ENCODE measurements around the gene USP34. TPM values are rescaled to one million over a fixed set of nuclear protein-coding genes. Genes with fewer than 3 reads are reported as not detected.

USP34 gene
- total and polyA plus RNA-seq, 2 donors from 2014 or later = 37.2 to 112 TPM

DNA sequence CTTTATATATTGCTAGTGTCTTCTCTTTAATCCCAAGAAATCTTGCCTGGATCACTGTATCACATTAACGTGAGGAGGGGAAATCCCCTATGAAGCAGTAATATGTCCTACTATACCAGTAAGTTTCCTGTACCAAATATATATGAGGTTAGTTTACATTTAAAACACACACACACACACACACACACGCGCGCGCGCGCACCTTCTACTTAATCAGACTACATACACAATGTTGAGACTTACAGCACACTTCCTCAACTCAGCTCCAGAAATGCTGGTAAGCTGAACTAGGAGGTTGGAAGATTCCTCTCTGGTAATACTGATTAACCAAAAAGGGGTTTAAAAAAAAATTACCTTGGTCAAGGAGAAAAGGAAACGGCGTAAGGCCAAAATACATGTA, 49.3 kb downstream of the USP34 start:
- Histone ChIP-seq H3K9ac (ENCODE audit: low read length in 3 of 3) (no peak overlapping the region), H3K4me1 (ENCODE audit: control insufficient read depth in 2 of 3, insufficient read depth in 2 of 3, low read depth in 1 of 3, low read length in 3 of 3) (peaks cover 0 to 14% (median 7%) of the 10 kb centered on the region in 3 donors), H3K27me3 (ENCODE audit: control insufficient read depth, insufficient read depth, low read length) (no peaks in the 10 kb centered on the region), H3K9me3 (ENCODE audit: control insufficient read depth in 2 of 3, insufficient read depth in 1 of 3, low read length in 3 of 3) (no peaks in the 10 kb centered on the region), H3K36me3 (ENCODE audit: control insufficient read depth in 2 of 3, insufficient read depth in 3 of 3, low read length in 3 of 3) (no peaks in the 10 kb centered on the region), H3K27ac (ENCODE audit: low read depth in 2 of 2, low read length in 2 of 2) (no peak overlapping the region), H3K4me3 (ENCODE audit: low read length in 3 of 3) (no peak overlapping the region)
- TF ChIP-seq, protein P1, sequence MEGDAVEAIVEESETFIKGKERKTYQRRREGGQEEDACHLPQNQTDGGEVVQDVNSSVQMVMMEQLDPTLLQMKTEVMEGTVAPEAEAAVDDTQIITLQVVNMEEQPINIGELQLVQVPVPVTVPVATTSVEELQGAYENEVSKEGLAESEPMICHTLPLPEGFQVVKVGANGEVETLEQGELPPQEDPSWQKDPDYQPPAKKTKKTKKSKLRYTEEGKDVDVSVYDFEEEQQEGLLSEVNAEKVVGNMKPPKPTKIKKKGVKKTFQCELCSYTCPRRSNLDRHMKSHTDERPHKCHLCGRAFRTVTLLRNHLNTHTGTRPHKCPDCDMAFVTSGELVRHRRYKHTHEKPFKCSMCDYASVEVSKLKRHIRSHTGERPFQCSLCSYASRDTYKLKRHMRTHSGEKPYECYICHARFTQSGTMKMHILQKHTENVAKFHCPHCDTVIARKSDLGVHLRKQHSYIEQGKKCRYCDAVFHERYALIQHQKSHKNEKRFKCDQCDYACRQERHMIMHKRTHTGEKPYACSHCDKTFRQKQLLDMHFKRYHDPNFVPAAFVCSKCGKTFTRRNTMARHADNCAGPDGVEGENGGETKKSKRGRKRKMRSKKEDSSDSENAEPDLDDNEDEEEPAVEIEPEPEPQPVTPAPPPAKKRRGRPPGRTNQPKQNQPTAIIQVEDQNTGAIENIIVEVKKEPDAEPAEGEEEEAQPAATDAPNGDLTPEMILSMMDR (IDR thresholded peaks at IDR 0.05; ENCODE audit: borderline replicate concordance, extremely low read depth, insufficient read depth) = no peak
- intact Hi-C loops (cut with DNase I) = no loop called here
- FAIRE-seq (no peak), DNase-seq (no peak)

DNA sequence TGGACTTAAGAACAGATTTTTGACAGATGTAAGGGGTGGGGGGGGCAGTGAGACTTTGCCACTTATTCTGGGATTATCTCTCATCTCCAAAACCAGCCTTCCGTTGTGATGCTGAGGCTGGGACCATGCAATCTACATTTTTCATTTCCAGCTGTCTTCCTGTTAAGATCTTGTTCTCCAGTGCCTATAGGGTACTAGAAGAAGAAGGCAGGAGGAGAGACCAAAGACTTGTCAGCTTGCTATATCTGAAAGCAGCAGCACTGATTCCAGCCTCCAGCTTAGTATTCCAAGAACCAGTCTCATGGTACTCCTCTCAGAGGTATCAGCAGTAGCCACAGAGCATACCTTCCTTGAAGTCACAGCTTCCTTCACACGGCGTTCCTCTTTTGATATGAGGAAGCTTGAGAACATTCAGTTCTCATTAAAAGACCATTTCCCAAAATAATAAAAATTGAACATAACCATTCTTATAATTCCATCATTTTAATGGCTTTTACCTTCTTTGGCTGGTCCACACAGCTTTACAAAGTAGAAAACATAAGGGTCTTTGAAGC, 49.8 kb downstream of the USP34 start:
- H3K9me3 ChIP-seq (ENCODE audit: control insufficient read depth in 2 of 3, insufficient read depth in 1 of 3, low read length in 3 of 3) = no peaks in the 10 kb centered on the region
- no peak for DNase-seq
- peaks cover 0 to 14% (median 5%) of the 10 kb centered on the region in 3 donors for H3K4me1 ChIP-seq (ENCODE audit: control insufficient read depth in 2 of 3, insufficient read depth in 2 of 3, low read depth in 1 of 3, low read length in 3 of 3)
- H3K36me3 ChIP-seq (ENCODE audit: control insufficient read depth in 2 of 3, insufficient read depth in 3 of 3, low read length in 3 of 3) = no peaks in the 10 kb centered on the region
- no peaks in the 10 kb centered on the region for H3K27me3 ChIP-seq (ENCODE audit: control insufficient read depth, insufficient read depth, low read length)
- H3K4me3 ChIP-seq (ENCODE audit: low read length in 3 of 3) = no peak overlapping the region
- intact Hi-C loops (cut with DNase I) = no loop called here
- no peak overlapping the region for H3K27ac ChIP-seq (ENCODE audit: low read depth in 2 of 2, low read length in 2 of 2)
- no peak for FAIRE-seq
- TF ChIP-seq, protein P1 (IDR thresholded peaks at IDR 0.05; ENCODE audit: borderline replicate concordance, extremely low read depth, insufficient read depth) = no peak
- no peak overlapping the region for H3K9ac ChIP-seq (ENCODE audit: low read length in 3 of 3)

DNA sequence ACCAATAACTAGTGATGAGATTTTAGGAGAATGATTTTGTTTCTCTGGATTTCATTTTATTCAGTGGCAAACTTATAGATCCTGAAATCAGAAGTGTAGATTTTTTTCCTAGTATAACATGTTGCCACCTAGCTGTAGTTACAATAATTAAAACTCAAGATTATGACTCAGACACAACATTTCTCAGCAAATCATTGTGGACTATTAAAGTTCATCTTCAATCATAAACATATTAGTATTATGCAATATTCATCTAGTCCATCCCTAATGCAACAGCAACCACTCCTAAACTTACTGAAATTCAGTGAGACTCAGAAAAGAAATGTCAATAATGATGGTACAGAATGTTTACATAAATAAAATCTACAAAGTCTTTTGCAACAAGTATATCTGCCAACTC, 51.3 kb downstream of the USP34 start:
- no peaks in the 10 kb centered on the region for H3K36me3 ChIP-seq (ENCODE audit: control insufficient read depth in 2 of 3, insufficient read depth in 3 of 3, low read length in 3 of 3)
- no peak for FAIRE-seq
- H3K9ac ChIP-seq (ENCODE audit: low read length in 3 of 3) = no peak overlapping the region
- H3K27me3 ChIP-seq (ENCODE audit: control insufficient read depth, insufficient read depth, low read length) = no peaks in the 10 kb centered on the region
- DNase-seq = no peak
- H3K4me3 ChIP-seq (ENCODE audit: low read length in 3 of 3) = no peak overlapping the region
- TF ChIP-seq, protein P1 (IDR thresholded peaks at IDR 0.05; ENCODE audit: borderline replicate concordance, extremely low read depth, insufficient read depth) = no peak
- H3K27ac ChIP-seq (ENCODE audit: low read depth in 2 of 2, low read length in 2 of 2) = no peak overlapping the region
- H3K9me3 ChIP-seq (ENCODE audit: control insufficient read depth in 2 of 3, insufficient read depth in 1 of 3, low read length in 3 of 3) = no peaks in the 10 kb centered on the region
- intact Hi-C loops (cut with DNase I) = no loop called here
- H3K4me1 ChIP-seq (ENCODE audit: control insufficient read depth in 2 of 3, insufficient read depth in 2 of 3, low read depth in 1 of 3, low read length in 3 of 3) = peaks cover 0 to 14% (median 2%) of the 10 kb centered on the region in 3 donors

DNA sequence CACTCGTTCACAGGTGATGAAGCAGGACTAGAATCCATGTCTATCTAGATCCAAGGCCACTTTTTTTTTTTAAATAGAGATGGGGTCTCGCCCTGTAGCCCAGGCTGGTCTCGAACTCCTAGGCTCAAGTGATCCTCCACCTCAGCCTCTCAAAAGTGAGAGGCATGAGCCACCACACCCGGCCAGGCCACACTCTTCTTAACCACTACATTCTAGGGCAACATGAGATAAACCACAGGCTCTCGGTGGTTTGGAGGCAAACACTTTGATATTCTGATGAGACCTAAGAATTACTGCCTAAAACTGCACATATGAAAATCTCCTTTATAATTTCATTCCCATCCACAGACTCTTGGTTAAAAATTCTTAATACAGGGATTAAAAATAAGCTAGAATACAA, 51.8 kb downstream of the USP34 start:
- Histone ChIP-seq H3K27me3 (ENCODE audit: control insufficient read depth, insufficient read depth, low read length) (no peaks in the 10 kb centered on the region), H3K4me1 (ENCODE audit: control insufficient read depth in 2 of 3, insufficient read depth in 2 of 3, low read depth in 1 of 3, low read length in 3 of 3) (peaks cover 0 to 14% (median 2%) of the 10 kb centered on the region in 3 donors), H3K4me3 (ENCODE audit: low read length in 3 of 3) (no peak overlapping the region), H3K9me3 (ENCODE audit: control insufficient read depth in 2 of 3, insufficient read depth in 1 of 3, low read length in 3 of 3) (no peaks in the 10 kb centered on the region), H3K36me3 (ENCODE audit: control insufficient read depth in 2 of 3, insufficient read depth in 3 of 3, low read length in 3 of 3) (no peaks in the 10 kb centered on the region), H3K27ac (ENCODE audit: low read depth in 2 of 2, low read length in 2 of 2) (no peak overlapping the region), H3K9ac (ENCODE audit: low read length in 3 of 3) (no peak overlapping the region)
- FAIRE-seq (no peak), DNase-seq (no peak)
- TF ChIP-seq, protein P1 (IDR thresholded peaks at IDR 0.05; ENCODE audit: borderline replicate concordance, extremely low read depth, insufficient read depth) = no peak
- intact Hi-C loops (cut with DNase I) = no loop called here

All from kidney (tissue), 14 donors.